ENCODE measurements around the gene GIMAP5.

The GIMAP5 gene

DNA sequence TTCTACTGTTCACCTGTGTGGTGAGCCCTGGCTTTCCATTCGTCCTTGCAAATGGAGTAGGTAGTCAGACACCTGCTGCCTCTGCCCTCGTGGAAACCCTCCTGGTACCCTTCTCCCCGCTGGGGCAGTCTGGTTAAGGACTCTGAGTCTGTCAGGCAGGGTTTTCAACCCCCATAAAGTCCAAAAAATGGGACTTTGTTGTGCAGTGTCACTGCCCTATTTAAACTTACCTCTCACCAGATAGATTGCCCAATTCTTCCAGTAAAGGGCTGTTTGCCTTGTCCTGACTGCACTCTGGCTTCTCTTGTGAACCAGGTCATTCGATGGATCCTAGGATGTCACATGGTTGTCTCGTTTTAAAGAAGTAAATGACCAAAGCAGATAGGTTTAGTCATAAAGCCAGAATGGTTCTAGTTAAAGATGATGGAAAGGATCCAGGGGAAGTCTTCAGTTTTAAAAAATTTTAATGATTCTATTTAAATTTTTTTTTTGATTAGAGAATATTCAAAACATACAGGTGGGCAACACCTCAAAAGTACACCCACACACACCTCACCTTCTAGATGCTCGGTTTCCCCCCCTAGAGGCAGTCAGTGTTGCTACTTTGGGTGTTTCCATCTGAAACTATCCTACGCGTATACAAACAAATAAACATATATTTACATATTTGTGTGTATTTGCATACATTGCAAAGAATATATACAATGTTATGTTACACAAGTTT, 41.0 kb downstream of the GIMAP5 start:
- no peak for DNase-seq

GRCh38 chr7:150778738-150779301, 41.6 kb downstream of the GIMAP5 start:
- DNase-seq = peak in 10 of 14 donors; percentile 25 to 75 (median 46)

DNA sequence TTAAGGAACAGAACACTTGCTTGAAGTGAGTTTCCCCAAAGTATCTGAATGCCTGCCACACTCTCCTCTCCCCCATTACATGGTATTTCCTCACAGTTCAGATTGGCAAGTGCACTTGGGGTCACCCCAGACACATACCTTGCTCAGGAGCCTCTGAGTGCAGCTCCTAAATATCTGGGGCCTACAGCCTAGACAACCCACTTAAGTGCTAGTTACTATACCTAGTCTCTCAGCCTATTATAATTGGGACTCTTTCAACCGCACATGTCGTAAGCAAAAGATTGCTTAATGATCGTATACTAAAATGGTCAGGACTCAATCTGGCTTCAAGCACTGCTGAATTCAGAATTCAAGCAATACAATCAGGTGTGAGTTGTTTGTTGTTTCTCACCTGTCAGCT, 43.1 kb downstream of the GIMAP5 start:
- no peak for DNase-seq

DNA sequence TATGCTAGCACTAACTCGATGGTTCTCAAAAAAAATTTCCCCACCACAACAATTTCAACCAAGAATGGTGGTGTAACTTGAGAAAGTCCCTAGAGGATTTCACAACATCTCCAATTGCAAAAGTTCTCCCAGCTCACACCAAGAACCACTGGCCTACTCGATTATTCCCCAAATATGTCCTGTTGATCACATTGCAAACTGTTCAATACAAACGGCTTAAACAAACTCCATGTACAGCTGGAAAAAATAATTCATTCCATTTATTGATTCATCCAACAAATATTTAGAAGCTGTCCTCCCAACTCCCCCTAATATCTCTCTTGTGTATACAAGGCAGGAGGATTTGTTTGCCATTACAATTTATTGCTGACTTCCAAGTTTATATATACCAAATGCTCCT, 43.9 kb downstream of the GIMAP5 start:
- no peak for DNase-seq

DNA sequence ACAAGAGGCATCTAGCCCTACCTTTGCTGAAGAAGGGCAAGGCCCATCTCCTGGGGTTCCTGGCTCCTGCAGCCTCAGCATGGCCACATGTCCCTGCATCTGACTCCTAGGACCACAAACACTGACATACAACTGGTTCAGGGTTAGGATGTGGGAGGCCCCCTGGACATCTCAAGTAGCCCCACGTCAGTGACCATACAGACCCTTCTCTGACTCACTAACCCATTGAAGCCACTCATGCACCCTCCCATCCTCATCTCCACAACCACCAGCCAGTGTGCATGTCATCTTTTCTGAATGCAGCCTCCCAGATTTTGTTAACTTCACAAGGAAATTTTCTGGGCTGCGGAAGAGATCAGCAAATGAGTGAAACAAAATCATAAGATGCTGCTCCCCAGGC, 44.7 kb downstream of the GIMAP5 start:
- DNase-seq = no peak

- DNase-seq = no peak
These were observed 47.0 kb downstream of the GIMAP5 start for GRCh38 chr7:150784120-150784736.

DNA sequence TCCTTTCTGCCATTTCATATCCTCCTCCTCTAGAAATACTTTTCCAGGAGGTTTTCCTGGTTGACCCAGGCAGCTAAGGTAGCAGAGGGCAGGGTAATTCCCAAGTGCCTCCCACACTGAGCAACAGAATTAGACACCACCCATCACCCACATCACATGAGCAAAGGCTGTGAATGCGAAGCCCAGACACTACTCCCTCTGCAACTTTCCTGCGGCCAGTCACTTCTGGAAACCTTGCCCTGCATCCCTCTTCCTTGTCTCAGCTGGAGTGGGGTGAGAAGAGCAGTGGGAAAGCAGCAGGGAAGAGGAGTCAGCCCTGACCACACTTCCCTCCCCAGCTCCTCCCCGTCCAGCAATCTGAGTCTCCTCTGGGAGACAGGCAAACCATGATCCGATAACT, 47.7 kb downstream of the GIMAP5 start:
- no peak for DNase-seq

DNA sequence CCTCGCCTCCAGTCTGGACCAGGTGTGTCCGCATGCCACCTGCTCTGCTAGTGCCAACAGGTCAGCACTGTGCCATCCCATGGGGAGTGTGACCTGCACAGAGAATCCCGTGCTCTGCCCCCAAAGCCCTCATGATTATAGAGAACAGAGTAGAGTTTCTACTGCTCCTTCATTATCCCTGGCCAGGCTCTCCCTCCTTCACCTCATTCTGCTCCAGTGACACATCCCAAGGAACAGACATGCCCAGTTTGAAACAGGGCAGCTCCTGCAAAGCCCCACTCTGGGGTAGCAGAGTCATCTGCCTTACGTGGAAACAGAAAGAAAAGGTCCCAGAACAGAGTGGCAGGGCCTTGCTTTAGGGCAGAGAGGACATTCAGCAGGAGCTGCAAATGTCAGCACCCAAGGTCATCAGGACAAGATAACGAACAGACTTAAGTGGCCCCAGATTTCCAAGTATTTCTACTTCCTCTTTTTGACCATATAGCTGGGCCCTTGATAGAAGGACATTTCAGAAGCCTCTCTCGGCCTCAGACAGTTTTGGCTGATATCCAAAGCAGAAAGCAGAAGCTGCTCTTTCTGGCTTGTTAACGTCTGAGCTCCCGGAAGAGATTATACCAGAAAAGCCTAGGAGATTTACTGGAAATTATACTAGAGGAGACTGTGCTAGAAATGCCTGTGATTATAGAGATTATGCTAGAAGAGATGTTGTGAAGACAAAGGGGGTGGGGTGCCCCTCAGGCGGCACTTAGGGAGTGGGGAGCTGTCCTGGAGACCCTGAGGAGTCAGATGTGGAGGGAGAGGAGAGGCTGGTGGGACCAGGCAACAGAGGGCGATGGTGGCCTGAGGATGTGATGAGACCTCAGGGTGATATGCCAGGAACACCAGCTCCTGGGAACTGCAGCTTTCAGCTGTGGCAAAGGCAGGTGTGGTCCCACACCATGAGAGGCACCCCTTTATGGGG, 50.4 kb downstream of the GIMAP5 start:
- DNase-seq = peak in 3 of 14 donors; percentile 27 to 52 (median 34)

GRCh38 chr7:150788474-150789269, 51.5 kb downstream of the GIMAP5 start:
- no peak for DNase-seq

- DNase-seq = no peak
These were observed 53.3 kb downstream of the GIMAP5 start for GRCh38 chr7:150790416-150791075.

GRCh38 chr7:150791304-150791703, 54.1 kb downstream of the GIMAP5 start:
- no peak for DNase-seq

DNA sequence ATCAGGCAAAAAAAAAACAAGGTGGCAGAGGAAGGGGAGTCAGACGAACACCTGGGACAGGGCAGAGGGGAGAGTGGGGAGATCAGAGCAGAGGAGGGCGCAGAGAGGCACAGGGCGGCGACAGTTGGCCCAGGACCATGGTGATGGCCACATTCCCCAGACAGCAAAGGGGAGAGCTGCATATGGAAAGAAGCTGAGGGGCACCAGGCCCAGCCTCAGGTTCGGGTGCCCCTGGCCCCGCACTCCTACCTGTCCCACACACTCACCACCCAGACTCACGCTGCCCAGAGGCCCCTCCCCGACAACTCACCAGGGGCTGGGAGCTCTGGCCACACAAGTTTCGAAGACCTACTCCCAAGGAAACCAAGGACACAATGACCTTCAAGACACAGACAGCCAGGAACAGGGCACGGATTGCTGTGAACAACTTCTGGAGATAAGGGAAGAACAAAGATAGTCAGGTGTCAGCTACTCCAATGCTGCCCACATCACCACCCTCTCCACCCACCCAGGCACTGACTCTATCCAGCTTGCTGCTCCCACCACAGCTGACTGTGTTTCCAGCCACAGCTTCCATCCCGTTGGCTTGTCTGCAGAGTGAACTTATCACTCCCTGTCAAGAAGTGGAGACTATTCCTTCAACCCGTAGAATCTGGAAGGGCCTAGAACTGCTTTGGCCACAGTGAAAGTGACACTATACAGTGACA, 54.7 kb downstream of the GIMAP5 start:
- DNase-seq = no peak
